H9 (cell line): ENCODE measurements around the gene CCN5. TPM values are rescaled to one million over a fixed set of nuclear protein-coding genes. Genes with fewer than 3 reads are reported as not detected.

ENCODE experiments used
- DNase-seq: peaks from one replicate; pipeline ENCODE4 v3.0.0-alpha.2; 2017
- H2AFZ ChIP-seq: one replicate; pipeline ENCODE4 v1.6.1; 2013; ENCODE audit warnings: mild to moderate bottlenecking, low read length, control low read depth, moderate library complexity
- H2AK5ac ChIP-seq: 2 replicates; pipeline ENCODE4 v1.6.1; 2013; ENCODE audit warnings: low read length, control low read depth, mixed read lengths; ENCODE audit not compliant: insufficient read length
- H2BK120ac ChIP-seq: one replicate; pipeline ENCODE4 v1.6.1; 2013; ENCODE audit warnings: low read depth, mild to moderate bottlenecking, low read length, control low read depth, inconsistent platforms; ENCODE audit not compliant: poor library complexity, severe bottlenecking
- H2BK12ac ChIP-seq: 2 replicates; pipeline ENCODE4 v1.6.1; 2013; ENCODE audit warnings: low read length, control low read depth, mixed read lengths, low read depth; ENCODE audit not compliant: insufficient read length
- H2BK15ac ChIP-seq: 2 replicates; pipeline ENCODE4 v1.6.1; 2013; ENCODE audit warnings: low read depth, low read length, control low read depth
- H2BK20ac ChIP-seq: one replicate; pipeline ENCODE4 v1.6.1; 2013; ENCODE audit warnings: low read depth, mild to moderate bottlenecking, low read length, control low read depth, inconsistent platforms; ENCODE audit not compliant: poor library complexity, severe bottlenecking
- H2BK5ac ChIP-seq: 2 replicates; pipeline ENCODE4 v1.6.1; 2013; ENCODE audit warnings: low read length, control low read depth, mixed read lengths; ENCODE audit not compliant: insufficient read length
- H3K14ac ChIP-seq: 2 replicates; pipeline ENCODE4 v1.6.1; 2013; ENCODE audit warnings: low read length, control low read depth; ENCODE audit not compliant: insufficient read depth
- H3K18ac ChIP-seq: 2 replicates; pipeline ENCODE4 v1.6.1; 2013; ENCODE audit warnings: low read depth, mild to moderate bottlenecking, mixed read lengths, low read length, control low read depth; ENCODE audit not compliant: insufficient read length
- H3K23ac ChIP-seq: 2 replicates; pipeline ENCODE4 v1.6.1; 2013; ENCODE audit warnings: low read length, control low read depth, mixed read lengths, low read depth; ENCODE audit not compliant: insufficient read length
- H3K23me2 ChIP-seq: 2 replicates; pipeline ENCODE4 v1.6.1; 2013; ENCODE audit warnings: low read depth, mild to moderate bottlenecking, mixed read lengths, low read length, control low read depth; ENCODE audit not compliant: insufficient read length, poor library complexity, severe bottlenecking
- H3K27ac ChIP-seq: 2 replicates; pipeline ENCODE4 v1.5.1; 2013; ENCODE audit warnings: low read length, control low read depth, mixed read lengths, low read depth; ENCODE audit not compliant: insufficient read length
- H3K27me3 ChIP-seq: 2 replicates; pipeline ENCODE4 v1.6.1; 2013; ENCODE audit warnings: low read length, control low read depth, inconsistent platforms; ENCODE audit not compliant: insufficient read depth
- H3K4ac ChIP-seq: 2 replicates; pipeline ENCODE4 v1.6.1; 2013; ENCODE audit warnings: low read depth, mild to moderate bottlenecking, control low read depth, inconsistent platforms, low read length, moderate library complexity
- H3K4me1 ChIP-seq: 2 replicates; pipeline ENCODE4 v1.6.1; 2013; ENCODE audit warnings: low read length, control low read depth, inconsistent platforms; ENCODE audit not compliant: insufficient read depth
- H3K4me2 ChIP-seq: 2 replicates; pipeline ENCODE4 v1.6.1; 2013; ENCODE audit warnings: low read length, control low read depth, mixed read lengths; ENCODE audit not compliant: insufficient read length, insufficient read depth
- H3K56ac ChIP-seq: 2 replicates; pipeline ENCODE4 v1.6.1; 2013; ENCODE audit warnings: low read depth, mild to moderate bottlenecking, mixed read lengths, low read length, control low read depth; ENCODE audit not compliant: insufficient read length
- H3K79me1 ChIP-seq: 2 replicates; pipeline ENCODE4 v1.6.1; 2013; ENCODE audit warnings: low read depth, mild to moderate bottlenecking, moderate library complexity, low read length, control low read depth, inconsistent platforms; ENCODE audit not compliant: insufficient read depth, poor library complexity, severe bottlenecking
- H3K79me2 ChIP-seq: 2 replicates; pipeline ENCODE4 v1.6.1; 2013; ENCODE audit warnings: low read length, control low read depth, inconsistent platforms; ENCODE audit not compliant: insufficient read depth
- H3K9ac ChIP-seq: 2 replicates; pipeline ENCODE4 v1.6.1; 2013; ENCODE audit warnings: low read length, control low read depth, mixed read lengths; ENCODE audit not compliant: insufficient read length; ENCODE audit errors: extremely low read depth
- H3K9me3 ChIP-seq: one replicate; pipeline ENCODE4 v1.6.1; 2013; ENCODE audit warnings: low read depth, low read length, inconsistent platforms; ENCODE audit not compliant: control insufficient read depth
- H3T11ph ChIP-seq: one replicate; pipeline ENCODE4 v1.6.1; 2013; ENCODE audit warnings: mild to moderate bottlenecking, low read length, control low read depth, inconsistent platforms
- H4K20me1 ChIP-seq: one replicate; pipeline ENCODE4 v1.6.1; 2013; ENCODE audit not compliant: control insufficient read depth, insufficient read length, insufficient read depth
- H4K5ac ChIP-seq: 2 replicates; pipeline ENCODE4 v1.6.1; 2013; ENCODE audit warnings: low read depth, mild to moderate bottlenecking, mixed read lengths, low read length, control low read depth; ENCODE audit not compliant: insufficient read length
- H4K8ac ChIP-seq: replicated peaks from 2 replicates; pipeline ENCODE4 v1.6.1; 2013; ENCODE audit warnings: low read length, control low read depth, mixed read lengths, low read depth; ENCODE audit not compliant: insufficient read length
- H4K91ac ChIP-seq: 2 replicates; pipeline ENCODE4 v1.6.1; 2013; ENCODE audit warnings: low read depth, mild to moderate bottlenecking, moderate library complexity, mixed read lengths, low read length, control low read depth; ENCODE audit not compliant: insufficient read length
- H3K27ac Mint-ChIP-seq, 3 experiments: 2 replicates in 2 of 3; 3 replicates in 1 of 3; pipeline ENCODE4 v1.8.0; 2020 to 2021; ENCODE audit warnings: mixed read lengths in 3 of 3, mild to moderate bottlenecking in 1 of 3, moderate library complexity in 1 of 3
- H3K27me3 Mint-ChIP-seq: 2 replicates; pipeline ENCODE4 v1.8.0; 2021; ENCODE audit warnings: low read depth, mild to moderate bottlenecking, moderate library complexity, mixed read lengths
- H3K36me3 Mint-ChIP-seq, 3 experiments: 2 replicates in 2 of 3; 3 replicates in 1 of 3; pipeline ENCODE4 v1.8.0; 2020 to 2021; ENCODE audit warnings: low read depth in 3 of 3, mixed read lengths in 3 of 3; ENCODE audit not compliant: insufficient read depth in 1 of 3
- H3K4me1 Mint-ChIP-seq, 2 experiments: 2 replicates each; pipeline ENCODE4 v1.8.0; 2020; ENCODE audit warnings: mixed read lengths in 2 of 2
- H3K4me3 Mint-ChIP-seq, 2 experiments: 2 replicates in 1 of 2; 3 replicates in 1 of 2; pipeline ENCODE4 v1.8.0; 2020 to 2021; ENCODE audit warnings: mild to moderate bottlenecking in 2 of 2, mixed read lengths in 2 of 2, moderate library complexity in 1 of 2
- H3K9me3 Mint-ChIP-seq, 2 experiments: 2 replicates in 1 of 2; 3 replicates in 1 of 2; pipeline ENCODE4 v1.8.0; 2020; ENCODE audit warnings: mild to moderate bottlenecking in 2 of 2, mixed read lengths in 2 of 2, moderate library complexity in 1 of 2
- CTCF ChIP-seq: fragments of 200-600 bp; sonication (generic); conservative IDR thresholded peaks from 3 replicates; pipeline ENCODE4 v1.8.0; 2021; ENCODE audit warnings: antibody characterized with exemption, mild to moderate bottlenecking
- WGBS: extraction: QIAGEN DNeasy Blood & Tissue Kit; methylation state at CpG from one replicate; pipeline ENCODE4 v1.1.7; 2013; ENCODE audit warnings: missing lambda C conversion rate, low lambda C conversion rate, mixed read lengths; ENCODE audit not compliant: insufficient read length; ENCODE audit errors: extremely low coverage; 5-methylcytosine and 5-hydroxymethylcytosine counted together
- total RNA-seq: library from RNA; stranded (reverse); gene quantifications from 2 replicates; pipeline ENCODE4 v1.2.1, GENCODE V29; 2021

The CCN5 gene
- total RNA-seq, 1 experiment from 2014 or later: not detected

GRCh38 chr20:44776980-44777379 lies 61.8 kb downstream of the CCN5 start:
- Histone ChIP-seq H4K91ac (no peak overlapping the region), H3K23me2 (no peaks in the 10 kb centered on the region), H3T11ph (no peak overlapping the region), H3K23ac (no peak overlapping the region), H3K4me1 (no peaks in the 10 kb centered on the region), H3K4me2 (no peak overlapping the region), H3K27ac (no peak overlapping the region), H3K9me3 (no peaks in the 10 kb centered on the region), H2BK5ac (no peak overlapping the region), H2BK20ac (no peak overlapping the region), H3K79me1 (no peaks in the 10 kb centered on the region), H2BK15ac (no peak overlapping the region), H4K8ac (no peak overlapping the region), H2BK12ac (no peak overlapping the region), H4K20me1 (no peaks in the 10 kb centered on the region), H3K56ac (no peak overlapping the region), H4K5ac (no peak overlapping the region), H2AFZ (no peak overlapping the region), H3K79me2 (no peaks in the 10 kb centered on the region), H3K18ac (no peak overlapping the region), H3K27me3 (no peaks in the 10 kb centered on the region), H3K9ac (no peak overlapping the region), H3K4ac (no peak overlapping the region), H3K14ac (no peak overlapping the region), H2BK120ac (no peak overlapping the region), H2AK5ac (no peak overlapping the region)
- Mint-ChIP-seq H3K4me3 (no peak overlapping the region), H3K4me1 (peaks cover 0 to 3% of the 10 kb centered on the region in 2 experiments; a peak in 2 of 4 replicates), H3K36me3 (no peaks in the 10 kb centered on the region), H3K9me3 (no peaks in the 10 kb centered on the region), H3K27ac (no peak overlapping the region), H3K27me3 (peaks cover 1% of the 10 kb centered on the region; the same call in 1 of the 2 replicates)
- DNase-seq: no peak
- no peak for TF ChIP-seq CTCF
- no CpG with 5 or more reads among the region's 7 CpGs for WGBS

Other genes with a start within 250 kb of the CCN5 start
- gene TTPAL, start 239.5 kb upstream of the CCN5 start, total RNA-seq: 19.5 and 21.1 TPM in 2 replicates
- gene SERINC3, start 193.3 kb upstream of the CCN5 start, total RNA-seq: 39.9 and 41.5 TPM in 2 replicates
- 23.0 and 27.0 TPM in 2 replicates for gene PKIG, start 132.8 kb upstream of the CCN5 start, total RNA-seq
- gene ADA, start 63.7 kb upstream of the CCN5 start, total RNA-seq: 19.2 and 22.0 TPM in 2 replicates
- 0.33 and 0.39 TPM in 2 replicates for gene KCNK15, start 30.5 kb downstream of the CCN5 start, total RNA-seq
- gene RIMS4, start 95.2 kb downstream of the CCN5 start, total RNA-seq: 15.5 and 16.3 TPM in 2 replicates
- gene YWHAB, start 170.3 kb downstream of the CCN5 start, total RNA-seq: 203 and 204 TPM in 2 replicates
- 83.5 and 92.0 TPM in 2 replicates for gene PABPC1L, start 194.7 kb downstream of the CCN5 start, total RNA-seq
- 37.5 and 40.1 TPM in 2 replicates for gene TOMM34, start 245.0 kb downstream of the CCN5 start, total RNA-seq